ENCODE data around the gene SMIM38. TPM values are rescaled to one million over a fixed set of nuclear protein-coding genes. Genes with fewer than 3 reads are reported as not detected.

Gene SMIM38
- total and polyA plus RNA-seq, 2 experiments from 2014 or later = 0.38 TPM; not detected in 1

GRCh38 chr11:69195824-69196782 lies 40.4 kb downstream of the SMIM38 start (continued):
- no peak for TF ChIP-seq CTCF (conservative IDR thresholded peaks at IDR 0.05; ENCODE audit: low read depth in 2 of 2)
- TF ChIP-seq CREB1 (CRISPR knock-in tag; IDR thresholded peaks at IDR 0.05; ENCODE audit: low read depth) = no peak
- no peak for TF ChIP-seq EZH2phosphoT487 (IDR thresholded peaks at IDR 0.05; ENCODE audit: unreplicated experiment)
- no peak for TF ChIP-seq REST (IDR thresholded peaks at IDR 0.05; ENCODE audit: unreplicated experiment)

GRCh38 chr11:69196783-69197169 lies 41.0 kb downstream of the SMIM38 start:
- H2AFZ ChIP-seq = no peak overlapping the region
- H3K27me3 Mint-ChIP-seq (ENCODE audit: insufficient read depth, low read depth, poor library complexity) = peaks cover 13% of the 10 kb centered on the region
- no peaks in the 10 kb centered on the region for H3K4me1 ChIP-seq (ENCODE audit: insufficient read depth)
- no peak overlapping the region for H3K4me3 Mint-ChIP-seq
- H3F3A ChIP-seq (replicated peaks; ENCODE audit: low read depth) = no peaks in the 10 kb centered on the region
- peaks cover 10% of the 10 kb centered on the region for H3K9me3 Mint-ChIP-seq
- no peak for ATAC-seq
- H3K79me2 ChIP-seq (replicated peaks; ENCODE audit: insufficient read depth) = no peaks in the 10 kb centered on the region
- no peak overlapping the region for H3K4me2 ChIP-seq
- H3K27ac ChIP-seq (ENCODE audit: low read depth) = no peak overlapping the region
- no peak overlapping the region for H3K4me3 ChIP-seq
- H3K36me3 Mint-ChIP-seq (ENCODE audit: low read depth) = peaks cover 3% of the 10 kb centered on the region; the same call in 2 of the 3 replicates
- no peaks in the 10 kb centered on the region for H4K20me1 ChIP-seq (replicated peaks; ENCODE audit: insufficient read depth)
- peaks cover 9% of the 10 kb centered on the region for H3K4me1 Mint-ChIP-seq
- no peak for DNase-seq (ENCODE audit: low spot score)
- no peak overlapping the region for H3K27ac Mint-ChIP-seq
- H3K9me2 ChIP-seq (ENCODE audit: insufficient read depth) = peaks cover 5% of the 10 kb centered on the region; the same call in 1 of the 2 replicates
- TF ChIP-seq ZNF114 (CRISPR knock-in tag; IDR thresholded peaks at IDR 0.05) = no peak
- H3K27me3 ChIP-seq (ENCODE audit: insufficient read depth) = no peaks in the 10 kb centered on the region
- no peaks in the 10 kb centered on the region for H3K36me3 ChIP-seq (ENCODE audit: insufficient read depth)

Data from GM23338 (cell line).